ENCODE data around the gene HEATR5B.
"Not testable (repeated sequence)": the region's sequence is repeated elsewhere in the genome, so short reads cannot be mapped to it uniquely, and the experiment has no call there.

Gene HEATR5B

GRCh38 chr2:37061013-37061711, 23.0 kb downstream of the HEATR5B start:
- no peak for DNase-seq

DNA sequence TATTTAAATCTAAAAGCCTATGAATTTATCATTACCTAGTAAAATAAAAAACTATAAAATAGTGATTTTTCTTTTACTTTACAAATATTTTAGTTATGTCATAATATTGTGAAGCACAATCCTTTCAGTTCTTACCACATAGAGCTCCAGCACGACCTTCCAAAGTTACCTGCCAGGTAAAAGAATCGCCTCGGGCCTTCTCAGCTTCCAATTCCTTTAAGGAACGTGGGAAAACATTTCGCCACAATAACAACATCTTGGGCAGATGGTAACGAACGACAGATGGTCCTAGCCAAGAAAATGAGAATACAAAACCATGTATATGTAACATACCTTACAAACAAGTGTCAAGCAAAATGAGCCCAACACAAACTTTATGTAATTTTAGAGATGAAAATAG, 23.7 kb downstream of the HEATR5B start:
- DNase-seq: no peak

DNA sequence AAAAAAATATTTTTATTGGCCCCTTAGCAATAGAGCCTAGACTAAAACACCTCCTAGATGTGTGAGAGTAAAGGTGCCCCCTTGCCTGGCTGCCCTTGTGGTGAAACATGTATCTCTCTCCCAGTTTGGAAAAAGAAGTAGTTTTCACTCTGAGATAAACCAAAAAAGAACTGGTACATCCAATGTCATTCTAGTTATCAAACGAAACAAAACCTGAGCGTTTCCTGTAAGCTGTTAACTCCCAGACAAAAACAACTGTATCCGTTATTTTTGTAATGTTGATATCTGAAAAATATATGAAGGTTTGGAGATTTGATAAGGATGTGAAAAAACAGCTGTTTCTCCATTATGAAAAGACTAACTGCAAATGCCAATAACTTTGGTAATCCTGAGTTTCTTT, 24.3 kb downstream of the HEATR5B start:
- no peak for DNase-seq

DNA sequence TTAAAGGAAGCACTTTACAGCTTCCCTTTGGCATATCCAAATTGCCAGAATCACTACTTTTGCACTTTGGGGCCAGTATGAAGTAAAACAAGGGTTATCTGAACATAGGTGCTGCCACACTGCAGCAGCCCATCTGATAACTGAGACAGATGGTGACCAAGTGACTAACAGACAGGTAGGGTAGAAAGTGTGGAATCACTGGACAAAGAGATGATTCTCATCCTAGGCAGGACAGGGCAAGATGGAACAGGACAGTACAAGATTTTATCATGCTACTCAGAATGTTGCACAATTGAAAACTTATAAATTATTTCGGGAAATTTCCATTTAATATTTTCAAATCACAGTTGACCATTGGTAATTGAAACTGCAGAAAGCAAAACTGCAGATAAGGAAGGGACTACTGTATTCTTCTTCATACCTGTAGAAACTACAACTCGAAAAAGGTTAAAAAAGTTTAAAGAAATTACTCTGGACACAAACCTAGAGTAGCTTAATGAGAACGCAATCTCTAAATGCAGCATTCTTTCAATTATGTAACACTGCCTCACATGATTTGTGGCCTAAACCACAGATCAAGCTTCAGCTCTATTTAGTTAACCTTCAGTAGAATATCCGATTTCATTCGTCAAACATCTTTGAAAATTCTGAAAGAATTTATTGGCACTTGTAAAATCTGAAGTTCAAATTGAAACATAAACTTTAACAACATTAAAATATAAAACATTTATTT, 31.4 kb downstream of the HEATR5B start:
- DNase-seq: no peak

GRCh38 chr2:37039580-37039979, 44.6 kb downstream of the HEATR5B start:
- DNase-seq: no peak

DNA sequence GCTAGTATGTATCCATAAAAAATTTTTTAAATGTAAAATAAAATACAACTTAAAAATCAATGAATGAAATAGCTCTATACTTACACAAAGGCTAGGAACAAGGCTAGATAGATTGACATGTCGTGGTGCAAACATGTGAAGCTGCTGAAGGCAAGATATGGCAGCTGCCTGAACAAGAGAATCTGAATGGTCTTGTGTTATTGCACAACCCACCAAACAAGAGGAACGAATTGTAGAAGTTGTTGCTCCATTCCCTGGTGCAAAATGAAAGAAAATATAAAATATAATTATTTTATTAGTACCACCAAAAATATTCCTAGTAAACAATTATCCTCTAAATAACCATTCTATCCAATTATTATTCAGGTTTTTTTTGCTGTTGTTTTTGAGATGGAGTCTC, 46.4 kb downstream of the HEATR5B start:
- DNase-seq: no peak

- no peak for DNase-seq
Measured at GRCh38 chr2:37029758-37030157, 54.4 kb downstream of the HEATR5B start.

DNA sequence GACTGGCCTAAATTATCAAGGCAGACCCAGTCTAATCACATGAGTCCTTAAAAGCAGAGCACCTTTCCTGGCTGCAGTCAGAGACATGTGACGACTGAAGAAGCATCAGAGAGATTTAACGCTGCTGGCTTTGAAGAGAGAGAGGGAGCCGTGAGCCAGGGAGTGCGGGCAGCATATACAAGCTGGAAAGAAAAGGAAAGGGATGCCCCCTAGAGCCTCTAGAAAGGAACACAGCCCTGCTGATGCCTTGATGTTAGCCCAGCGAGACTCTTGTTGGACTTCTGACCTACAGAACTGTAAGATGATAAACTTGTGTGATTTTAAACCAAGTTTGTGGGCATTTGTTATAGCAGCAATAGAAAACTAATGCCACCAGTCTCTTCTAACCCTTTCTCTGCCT, 58.1 kb downstream of the HEATR5B start:
- DNase-seq: no peak

DNA sequence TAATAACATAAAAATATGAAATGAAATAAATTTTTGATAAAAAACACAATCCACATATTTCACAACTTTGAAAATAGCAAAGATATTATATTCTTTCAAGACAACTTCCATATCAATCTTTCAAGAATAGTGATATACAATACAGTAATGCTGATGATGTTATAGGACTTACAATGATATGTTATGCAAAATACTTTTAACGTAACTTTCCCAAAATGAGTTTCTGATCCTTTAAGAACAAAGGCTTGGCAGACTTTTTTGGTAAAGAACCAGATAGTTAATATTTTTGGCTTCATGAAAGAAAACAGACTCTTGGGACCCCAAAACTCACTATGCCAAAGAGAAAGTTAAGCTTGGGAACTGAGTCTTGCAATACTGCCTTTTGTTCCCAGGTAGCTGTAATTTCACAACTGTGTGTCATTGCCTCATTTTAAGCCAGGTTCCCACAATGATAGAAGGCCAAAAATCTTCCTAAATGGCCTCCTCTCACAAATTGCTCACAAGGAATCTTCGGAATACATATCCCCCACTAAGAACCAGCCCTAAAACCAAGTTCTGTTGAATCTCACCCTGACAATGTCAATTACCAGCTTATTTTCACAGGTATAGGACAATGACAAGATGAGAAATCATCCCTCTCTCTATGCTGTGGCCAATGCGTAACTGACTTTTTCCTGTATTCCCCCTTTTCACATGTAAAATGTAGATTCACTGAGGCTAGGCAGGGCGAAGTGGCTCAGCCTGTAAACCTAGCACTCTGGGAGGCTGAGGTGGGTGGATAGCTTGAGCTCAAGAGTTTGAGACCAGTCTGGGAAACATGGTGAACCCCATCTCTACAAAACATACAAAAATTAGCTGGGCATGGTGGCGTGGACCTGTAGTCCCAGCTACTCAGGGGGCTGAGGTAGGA, 63.0 kb downstream of the HEATR5B start:
- DNase-seq: no peak

GRCh38 chr2:37020212-37020886, 63.8 kb downstream of the HEATR5B start:
- no peak for DNase-seq

DNA sequence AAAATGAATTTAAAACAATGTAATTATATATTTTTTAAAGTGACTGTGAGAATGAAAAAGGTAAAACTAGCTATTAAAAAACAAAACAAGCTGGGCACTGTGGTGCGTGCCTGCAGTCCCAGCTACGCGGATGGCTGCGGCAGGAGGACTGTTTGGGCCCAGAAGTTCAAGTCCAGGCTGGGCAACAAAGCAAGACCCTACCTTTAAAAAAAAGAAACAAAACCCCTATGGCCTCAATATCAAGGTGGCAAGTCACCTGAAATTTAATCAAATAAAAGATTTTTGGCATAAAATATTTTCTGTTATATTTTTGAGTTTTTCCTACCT, 70.9 kb downstream of the HEATR5B start:
- no peak for DNase-seq

- no peak for DNase-seq
Measured at GRCh38 chr2:37011130-37011529, 73.0 kb downstream of the HEATR5B start.

DNA sequence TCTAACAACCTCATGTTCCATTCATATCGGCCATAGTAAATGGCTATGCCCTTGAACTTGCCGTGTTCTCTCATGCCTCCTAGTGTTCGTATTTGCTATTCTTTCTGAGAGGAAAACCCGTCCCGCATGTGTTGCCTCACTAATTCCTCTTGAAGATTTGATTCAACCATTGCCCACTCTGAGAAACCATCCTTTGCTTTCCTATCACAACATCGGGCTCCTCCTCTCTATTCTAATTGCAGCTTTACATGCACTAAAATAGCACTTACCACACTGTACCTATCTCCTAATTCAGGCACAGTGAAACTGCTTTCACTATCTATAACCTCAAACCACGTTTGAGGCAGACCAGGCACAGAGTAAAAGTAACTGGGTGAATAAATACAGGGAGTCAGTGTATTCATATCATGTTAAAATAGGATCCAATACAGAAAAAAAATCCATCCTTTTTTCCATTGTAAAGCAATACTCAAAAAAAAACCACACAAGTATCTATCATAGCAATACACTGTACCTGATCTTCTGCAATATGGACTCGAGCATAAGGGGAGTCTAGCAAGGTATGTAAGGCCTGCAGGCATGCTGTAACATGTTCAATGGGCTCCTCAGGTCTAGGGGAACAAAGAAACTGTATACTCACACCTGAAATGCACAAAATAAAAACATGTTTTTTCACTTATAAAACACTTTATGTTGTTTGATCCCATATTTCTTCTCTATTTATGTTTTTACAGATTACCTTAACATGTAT, 78.9 kb downstream of the HEATR5B start:
- no peak for DNase-seq

GRCh38 chr2:37000988-37001556, 83.1 kb downstream of the HEATR5B start:
- no peak for DNase-seq

GRCh38 chr2:37000318-37000717, 83.9 kb downstream of the HEATR5B start:
- DNase-seq: no peak

DNA sequence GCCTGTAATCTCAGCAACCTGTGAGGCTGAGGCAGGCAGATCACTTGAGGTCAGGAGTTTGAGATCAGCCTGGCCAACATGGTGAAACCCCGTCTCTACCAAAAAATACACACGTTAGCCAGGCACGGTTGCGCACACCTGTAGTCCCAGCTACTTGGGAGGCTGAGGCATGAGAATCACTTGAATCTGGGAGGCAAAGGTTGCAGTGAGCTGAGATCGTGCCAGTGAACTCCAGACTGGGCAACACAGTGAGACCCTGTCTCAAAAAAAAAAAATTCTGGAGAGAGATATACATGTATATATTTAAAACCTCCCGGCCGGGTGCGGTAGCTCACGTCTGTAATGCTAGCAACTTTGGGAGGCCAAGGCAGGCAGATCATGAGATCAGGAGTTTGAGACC, 84.8 kb downstream of the HEATR5B start:
- not testable (repeated sequence) for DNase-seq

DNA sequence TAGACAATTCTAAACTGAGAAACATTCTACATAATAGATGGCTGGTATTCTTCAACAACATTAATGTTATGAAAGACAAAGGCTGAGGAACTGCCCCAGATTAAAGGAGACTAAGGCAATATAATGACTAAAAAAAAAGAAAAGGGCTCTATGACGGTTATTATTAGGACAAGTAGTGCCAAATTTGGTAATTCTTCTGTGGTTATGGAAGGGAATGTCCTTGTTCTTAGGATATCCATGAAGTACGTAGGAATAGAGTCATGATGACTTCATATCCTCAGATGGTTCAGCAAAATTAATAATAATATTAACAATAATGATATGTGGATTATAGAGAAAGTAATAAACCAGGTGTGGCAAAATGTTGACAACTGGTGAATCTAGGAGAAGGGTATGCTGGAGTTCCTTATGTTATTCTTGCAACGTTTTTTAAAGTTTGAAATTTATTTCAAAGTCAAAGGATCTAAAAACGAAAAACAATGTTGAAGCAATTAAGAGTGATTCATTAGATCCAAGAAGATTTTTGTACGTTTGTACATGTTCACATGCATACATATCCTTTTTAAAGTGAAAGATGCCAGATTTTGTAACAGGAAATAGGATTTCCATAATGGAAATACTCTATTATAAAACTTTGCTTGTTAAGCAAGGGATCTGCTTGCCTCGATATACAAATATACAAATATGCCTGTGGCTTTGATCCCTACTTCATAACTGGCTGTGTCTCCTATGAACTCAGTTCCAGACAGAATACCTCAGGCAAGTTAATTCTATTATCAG, 90.1 kb downstream of the HEATR5B start:
- DNase-seq: no peak

- DNase-seq: no peak
Measured at GRCh38 chr2:36988008-36988407, 96.2 kb downstream of the HEATR5B start.

DNA sequence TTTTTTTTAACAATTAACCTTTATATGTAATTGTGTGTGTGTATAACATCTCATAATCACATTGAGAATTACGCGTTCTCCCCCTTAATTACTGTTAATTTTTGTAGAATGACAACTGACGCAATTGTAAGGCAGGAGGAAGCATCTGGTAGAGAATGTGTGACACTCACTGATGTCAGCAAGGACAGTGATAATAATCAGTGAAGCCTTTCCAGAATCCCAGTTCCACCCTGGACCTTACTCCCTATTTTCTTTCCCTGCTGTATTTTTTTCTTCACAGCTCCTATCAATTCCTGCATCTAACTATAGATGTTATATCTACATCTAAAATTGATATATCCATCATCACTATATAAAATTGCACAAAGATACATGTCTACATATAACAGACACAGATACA, 101.7 kb downstream of the HEATR5B start:
- DNase-seq: no peak

DNA sequence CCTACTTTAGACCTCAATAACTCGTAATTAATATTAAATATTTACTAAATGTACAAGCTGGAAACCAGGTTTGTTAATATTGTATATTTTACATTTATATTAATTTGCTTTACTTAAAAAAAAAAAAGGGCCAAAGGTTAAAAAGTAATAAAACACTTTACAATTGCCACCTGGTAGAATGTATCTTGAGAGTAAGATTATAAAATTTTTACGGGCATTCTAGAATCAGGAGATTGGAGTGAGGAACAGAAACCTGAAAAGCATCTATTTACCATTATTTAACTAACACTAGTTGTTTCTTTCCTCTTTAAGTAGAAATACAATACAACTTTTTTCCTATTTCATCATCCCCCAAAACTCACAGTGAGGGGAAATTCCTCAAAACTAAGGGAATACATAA, 102.3 kb downstream of the HEATR5B start:
- no peak for DNase-seq

DNA sequence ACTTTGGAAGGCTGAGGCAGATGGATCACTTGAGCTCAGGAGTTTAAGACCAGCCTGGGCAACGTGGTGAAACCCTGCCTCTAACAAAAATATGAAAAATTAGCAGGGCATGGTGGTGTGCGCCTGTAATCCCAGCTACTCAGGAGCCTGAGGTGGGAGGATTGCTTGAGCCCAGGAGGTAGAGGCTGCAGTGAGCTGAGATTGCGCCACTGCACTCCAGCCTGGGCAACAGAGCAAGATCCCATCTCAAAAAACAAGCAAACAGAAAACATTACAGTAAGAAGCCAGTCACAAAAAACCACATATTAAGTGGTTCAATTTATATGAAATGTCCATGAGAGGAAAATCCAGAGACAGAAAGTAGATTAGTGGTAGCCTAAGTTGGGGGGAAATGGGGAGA, 105.2 kb downstream of the HEATR5B start:
- not testable (repeated sequence) for DNase-seq

All from activated gamma-delta T cell (primary cell).